ENCODE measurements around the gene FXYD7.

FXYD7 gene

GRCh38 chr19:35112995-35113688, 29.9 kb upstream of the FXYD7 start:
- no peak for DNase-seq

GRCh38 chr19:35114353-35115176, 28.5 kb upstream of the FXYD7 start:
- peak; percentile 76 to 81 for DNase-seq

GRCh38 chr19:35115177-35115951, 27.7 kb upstream of the FXYD7 start, which contains the start of gene FXYD3:
Gene FXYD3, plus strand, starts transcription at chr19:35115823. Its CDS starts 3,554 bp downstream, at chr19:35119377.
- no peak for DNase-seq

DNA sequence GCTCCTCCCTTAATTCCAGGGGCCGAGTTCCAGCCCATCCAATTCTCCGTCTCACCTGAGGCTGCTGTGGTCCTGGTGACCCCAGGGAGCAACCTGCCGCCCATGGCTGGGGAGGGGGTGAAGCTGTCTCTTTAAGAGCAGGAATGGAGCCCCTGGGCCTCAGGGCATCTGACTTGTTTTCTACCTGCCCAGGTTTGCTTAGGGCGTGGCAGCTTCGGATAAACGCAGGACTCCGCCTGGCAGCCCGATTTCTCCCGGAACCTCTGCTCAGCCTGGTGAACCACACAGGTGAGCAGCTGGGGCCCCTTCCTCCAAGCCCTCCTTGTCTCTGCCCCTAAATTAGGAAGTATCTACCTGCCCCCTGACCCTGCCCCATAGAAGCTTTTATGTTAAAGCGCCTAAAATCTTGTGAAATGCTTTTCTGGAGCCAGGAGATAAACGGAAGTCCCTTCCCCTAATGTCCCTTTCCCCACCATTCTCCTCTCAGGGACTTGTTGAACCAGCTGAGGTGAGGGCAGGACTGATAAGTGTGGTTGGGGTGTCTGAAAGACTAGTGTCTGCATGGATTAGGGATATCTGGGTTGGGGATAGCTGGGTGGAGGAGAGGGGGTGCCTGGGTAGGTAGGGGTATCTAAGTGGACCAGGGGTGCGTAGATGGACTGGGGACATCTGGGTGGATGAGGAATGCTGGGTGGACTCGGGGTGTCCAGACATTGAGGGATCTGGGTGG, 26.8 kb upstream of the FXYD7 start:
- DNase-seq, result no peak

DNA sequence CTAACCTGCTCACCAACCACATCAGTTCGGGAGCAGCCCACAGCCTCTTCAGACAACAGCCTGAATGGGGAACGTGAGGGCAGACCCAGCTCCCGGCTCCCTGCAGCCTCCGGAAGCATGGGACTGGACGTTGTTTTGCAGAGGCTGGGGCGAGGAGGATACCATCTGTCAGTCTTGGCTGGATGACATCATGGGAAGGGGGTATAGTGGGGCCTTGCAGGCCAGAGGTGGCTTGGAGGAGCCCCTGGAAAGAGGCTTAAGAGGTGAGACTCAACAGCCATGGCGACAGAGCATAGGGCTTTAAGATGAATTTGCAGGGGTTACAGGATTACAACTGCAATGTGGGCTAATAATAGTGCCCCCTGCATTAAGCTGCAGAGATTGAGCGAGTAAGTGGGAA, 25.9 kb upstream of the FXYD7 start:
- no peak for DNase-seq

DNA sequence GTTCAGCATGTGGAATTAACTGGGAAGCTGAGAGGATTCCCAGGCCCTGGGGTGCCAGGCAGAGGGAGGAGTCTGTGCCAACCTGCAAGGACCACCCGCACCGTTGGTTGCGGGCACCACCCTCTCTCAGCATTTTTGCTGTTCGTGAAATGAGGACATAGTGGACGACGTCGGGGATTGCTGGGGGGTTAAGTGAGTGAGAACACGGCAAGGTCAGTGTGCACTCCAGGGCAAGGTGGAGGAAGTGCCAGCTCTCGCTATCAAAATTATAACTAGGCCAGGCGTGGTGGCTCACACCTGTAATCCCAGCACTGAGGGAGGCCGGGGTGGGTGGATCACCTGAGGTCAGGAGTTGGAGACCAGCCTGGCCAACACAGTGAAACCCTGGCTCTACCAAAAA, 25.3 kb upstream of the FXYD7 start:
- DNase-seq, result no peak

- DNase-seq, result no peak
Measured at GRCh38 chr19:35118268-35119020, 24.6 kb upstream of the FXYD7 start.

DNA sequence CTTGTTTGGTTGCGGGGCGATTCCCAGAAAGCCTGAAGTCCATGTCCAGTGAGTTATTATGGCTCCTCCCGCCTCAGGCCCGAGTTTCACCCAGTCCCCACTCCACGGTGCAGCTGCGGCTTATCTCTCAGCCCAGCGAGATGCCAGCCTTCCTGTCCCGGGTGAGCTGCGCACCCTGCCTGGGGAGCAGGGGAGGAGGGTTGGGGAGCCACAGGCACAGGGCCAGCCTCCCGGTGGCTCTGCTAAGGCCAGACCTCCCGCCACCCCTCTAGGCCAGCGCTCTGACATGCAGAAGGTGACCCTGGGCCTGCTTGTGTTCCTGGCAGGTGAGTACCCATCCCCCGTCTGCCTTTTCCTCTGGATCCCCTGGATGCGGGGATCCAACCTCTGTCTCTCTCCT, 24.0 kb upstream of the FXYD7 start:
- no peak for DNase-seq

DNA sequence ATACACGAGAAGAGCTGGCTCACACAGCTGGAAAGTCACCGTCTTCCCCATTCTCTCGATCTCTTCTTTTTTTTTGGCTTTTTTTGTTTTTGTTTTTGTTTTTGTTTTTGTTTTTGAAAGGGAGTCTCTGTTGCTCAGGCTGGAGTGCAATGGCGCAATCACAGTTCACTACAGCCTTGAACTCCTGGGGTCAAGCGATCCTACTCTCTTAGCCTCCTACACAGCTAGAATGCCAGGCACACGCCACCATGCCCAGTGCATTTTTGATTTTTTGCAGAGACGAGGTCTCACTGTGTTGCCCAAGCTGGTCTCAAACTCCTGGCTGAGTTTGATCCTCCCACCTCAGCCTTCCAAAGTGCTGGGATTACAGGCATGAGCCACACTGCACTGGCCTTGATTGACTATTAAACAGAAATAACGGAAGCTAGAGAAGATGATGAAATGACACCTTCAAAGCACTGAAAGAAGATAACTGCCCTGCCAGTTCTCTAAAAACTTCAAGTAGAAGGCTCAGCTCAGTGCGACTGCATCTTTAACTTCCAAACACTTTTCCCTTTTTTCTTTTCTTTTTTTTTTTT, 23.4 kb upstream of the FXYD7 start:
- DNase-seq, result no peak

DNA sequence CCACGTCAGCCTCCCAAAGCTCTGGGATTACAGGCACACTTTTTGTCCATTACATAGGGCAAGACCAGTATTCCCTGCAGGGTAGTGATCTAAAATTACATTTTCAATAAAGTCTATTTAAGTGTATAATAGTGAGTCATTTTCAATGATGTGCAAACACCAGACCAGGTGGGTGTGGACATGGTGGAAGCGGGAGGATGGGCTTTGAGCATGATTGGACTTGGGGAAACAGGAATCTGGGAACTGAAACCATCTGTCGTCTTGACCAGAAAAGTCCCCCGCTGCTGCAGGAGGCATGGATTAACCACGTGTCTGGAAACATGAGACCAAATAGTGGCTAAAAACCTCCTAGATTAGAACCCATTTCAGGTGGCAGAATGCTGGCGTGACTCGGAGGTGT, 22.6 kb upstream of the FXYD7 start:
- DNase-seq, result no peak

DNA sequence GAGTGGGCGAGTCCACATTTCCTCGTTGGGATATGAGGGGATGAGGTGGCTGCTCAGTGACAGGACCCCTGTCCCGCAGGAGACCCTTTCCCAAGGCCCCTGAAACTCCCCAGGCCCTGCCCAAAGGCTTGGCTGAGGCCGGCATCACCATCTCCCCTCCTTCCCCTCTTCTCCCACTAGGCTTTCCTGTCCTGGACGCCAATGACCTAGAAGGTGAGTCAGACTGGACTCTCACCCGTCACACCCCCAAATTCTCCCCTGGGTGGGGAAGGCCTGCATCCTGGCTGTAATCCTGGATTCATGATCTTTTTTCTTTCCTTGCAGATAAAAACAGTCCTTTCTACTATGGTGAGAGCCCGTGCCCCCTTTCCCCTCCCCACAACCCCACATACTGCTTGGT, 22.2 kb upstream of the FXYD7 start:
- DNase-seq, result no peak

- DNase-seq, result no peak
Measured at GRCh38 chr19:35122687-35123551, 20.1 kb upstream of the FXYD7 start.

GRCh38 chr19:35123573-35123972, 19.5 kb upstream of the FXYD7 start:
- no peak for DNase-seq

- DNase-seq, result peak; percentile 88 to 89
Measured at GRCh38 chr19:35124098-35125060, 18.7 kb upstream of the FXYD7 start.

- no peak for DNase-seq
Measured at GRCh38 chr19:35125270-35125717, 17.8 kb upstream of the FXYD7 start.

DNA sequence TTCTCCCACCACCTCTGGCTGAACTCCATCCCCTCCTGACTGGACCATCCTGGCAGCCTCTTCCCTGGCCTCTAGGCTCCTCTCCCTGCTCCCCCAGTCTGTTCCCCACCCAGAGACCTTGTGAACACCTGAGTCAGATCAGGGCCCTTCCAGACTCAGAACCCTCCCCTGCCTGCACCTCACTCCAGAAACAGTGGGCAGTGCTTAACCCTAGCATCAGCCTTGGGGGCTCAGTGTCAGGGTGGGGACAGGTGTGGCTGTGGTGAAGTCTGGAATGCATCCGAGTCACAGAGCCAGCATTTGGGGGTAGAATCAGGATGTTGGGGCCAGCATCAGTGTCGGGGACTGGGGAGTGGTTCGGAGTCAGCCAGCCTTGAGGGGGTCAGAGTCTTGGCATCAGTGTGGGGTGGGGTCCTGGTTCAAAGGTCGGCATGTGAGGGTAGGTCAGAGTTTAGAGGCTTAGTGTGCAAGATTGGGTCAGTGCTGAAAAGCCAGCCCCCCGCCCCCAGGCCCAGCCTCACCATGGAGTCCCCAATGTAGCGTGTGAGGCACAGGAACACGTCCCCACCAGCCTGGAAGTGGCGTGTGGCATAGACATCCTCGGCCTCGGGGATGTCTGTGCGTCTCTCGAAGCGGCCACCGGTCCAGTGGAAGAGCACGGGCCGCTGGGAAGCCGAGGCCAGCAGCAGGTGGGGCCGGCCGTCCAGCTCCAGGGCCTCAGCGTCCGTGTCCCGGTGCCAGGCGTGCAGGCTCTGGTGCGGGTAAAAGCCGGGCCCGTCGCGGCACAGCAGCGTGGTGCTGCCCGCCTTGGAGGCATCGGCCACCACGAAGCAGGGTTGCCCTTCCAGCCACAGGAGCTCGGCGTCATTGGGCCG, 17.1 kb upstream of the FXYD7 start:
- DNase-seq, result no peak

DNA sequence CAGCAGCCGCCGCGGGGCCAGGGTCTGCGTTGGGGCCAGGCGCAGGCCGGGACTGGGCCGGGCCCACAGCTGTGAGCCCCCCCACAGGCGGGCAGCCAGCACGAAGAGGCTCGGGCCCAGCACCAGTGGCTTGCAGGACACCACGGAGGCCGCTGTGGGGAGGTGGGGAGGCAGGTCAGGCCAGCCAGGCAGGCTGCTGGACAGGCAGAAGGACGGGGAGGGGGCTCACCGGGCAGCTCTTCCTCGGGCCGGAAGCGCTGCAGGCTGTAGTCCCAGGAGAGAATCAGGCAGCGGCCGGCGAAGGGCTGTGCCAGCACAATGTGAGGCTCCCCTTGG, 16.5 kb upstream of the FXYD7 start:
- DNase-seq, result no peak

- DNase-seq, result no peak
Measured at GRCh38 chr19:35127871-35128270, 15.2 kb upstream of the FXYD7 start.
